HG03280 (cell line): ENCODE results near the gene CD320.

Experiments
- ATAC-seq: cut with Tn5 transposase; IDR thresholded peaks from one replicate; pipeline ENCODE4 v1.9.1; 2021; ENCODE audit warnings: mild to moderate bottlenecking, moderate library complexity; ENCODE audit not compliant: unreplicated experiment

CD320 gene

DNA sequence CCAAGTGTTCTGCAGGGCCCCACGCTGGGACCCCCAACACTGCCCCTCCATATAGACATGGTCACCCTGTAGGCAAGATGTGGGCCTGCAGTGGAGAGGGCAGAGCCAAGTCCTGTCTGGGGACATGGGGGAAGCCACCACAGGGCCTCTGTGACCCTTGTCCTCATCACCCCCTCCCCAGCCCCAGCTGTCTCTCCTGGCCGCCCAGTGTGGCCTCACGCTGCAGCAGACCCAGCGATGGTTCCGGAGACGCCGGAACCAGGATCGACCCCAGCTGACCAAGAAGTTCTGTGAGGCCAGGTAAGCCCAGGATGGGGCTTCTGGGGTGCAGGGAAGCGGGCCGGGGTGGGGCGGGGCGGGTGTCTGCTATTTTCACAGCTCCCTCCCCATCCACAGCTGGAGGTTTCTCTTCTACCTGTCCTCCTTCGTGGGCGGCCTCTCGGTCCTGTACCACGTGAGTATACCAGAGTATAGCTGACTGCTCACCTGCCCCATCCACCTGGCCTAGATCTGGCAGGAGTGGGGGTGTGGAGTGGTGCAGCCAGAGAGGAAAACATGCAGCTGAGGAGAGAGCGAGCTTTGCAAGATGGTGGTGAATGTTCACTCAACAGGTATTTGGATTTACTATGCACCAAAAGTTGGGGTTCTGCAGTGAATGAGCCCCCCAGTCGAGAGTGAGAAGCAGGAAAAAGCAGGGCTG lies 52.6 kb downstream of the CD320 start:
- ATAC-seq, result no peak

DNA sequence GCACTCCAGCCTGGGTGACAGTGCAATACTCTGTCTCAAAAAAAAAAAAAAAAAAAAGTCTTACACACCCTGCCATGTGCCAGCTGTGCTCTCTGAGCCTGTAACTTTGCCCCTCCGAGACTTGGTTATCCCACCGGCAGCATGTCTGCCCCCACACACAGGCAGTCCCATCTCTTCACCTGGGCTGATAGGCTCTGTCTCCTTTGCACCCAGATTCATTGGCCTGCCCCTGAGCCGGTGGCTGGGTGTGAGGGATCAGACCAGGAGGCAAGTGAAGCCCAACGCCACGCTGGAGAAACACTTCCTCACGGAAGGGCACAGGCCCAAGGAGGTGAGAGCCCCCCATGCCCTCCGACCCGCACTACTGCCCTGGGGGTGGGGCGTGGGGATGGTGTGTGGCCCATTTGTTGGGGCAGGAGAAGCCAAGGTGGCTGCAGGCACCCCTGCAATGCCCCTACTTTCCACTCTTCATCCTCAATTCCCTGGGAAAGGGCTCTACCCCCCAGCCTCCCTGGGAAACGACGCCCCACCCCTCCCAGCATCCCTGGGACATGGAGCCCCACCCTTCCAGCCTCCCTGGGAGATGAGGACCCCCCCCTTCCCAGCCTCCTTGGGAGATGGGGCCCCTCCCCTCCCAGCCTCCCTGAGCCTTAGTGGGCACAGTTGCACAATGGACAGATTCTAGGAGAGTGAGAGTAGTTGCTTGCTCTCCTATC lies 53.7 kb downstream of the CD320 start:
- no peak for ATAC-seq

DNA sequence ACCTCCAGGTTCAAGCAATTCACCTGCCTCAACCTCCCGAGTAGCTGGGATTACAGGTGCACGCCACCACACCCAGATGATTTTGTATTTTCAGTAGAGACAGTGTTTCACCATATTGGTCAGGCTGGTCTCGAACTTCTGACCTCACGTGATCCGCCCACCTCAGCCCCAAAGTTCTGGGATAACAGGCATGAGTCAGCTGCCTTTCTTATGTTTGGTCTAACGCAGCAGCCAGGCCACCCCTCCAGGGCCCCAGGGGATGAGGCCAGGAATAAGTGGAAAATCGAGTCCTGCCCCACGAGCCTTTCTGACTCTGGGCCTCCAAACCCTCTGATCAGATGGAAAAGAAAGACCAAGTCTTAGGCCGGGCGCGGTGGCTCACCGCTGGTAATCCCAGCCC lies 54.5 kb downstream of the CD320 start:
- no peak for ATAC-seq

DNA sequence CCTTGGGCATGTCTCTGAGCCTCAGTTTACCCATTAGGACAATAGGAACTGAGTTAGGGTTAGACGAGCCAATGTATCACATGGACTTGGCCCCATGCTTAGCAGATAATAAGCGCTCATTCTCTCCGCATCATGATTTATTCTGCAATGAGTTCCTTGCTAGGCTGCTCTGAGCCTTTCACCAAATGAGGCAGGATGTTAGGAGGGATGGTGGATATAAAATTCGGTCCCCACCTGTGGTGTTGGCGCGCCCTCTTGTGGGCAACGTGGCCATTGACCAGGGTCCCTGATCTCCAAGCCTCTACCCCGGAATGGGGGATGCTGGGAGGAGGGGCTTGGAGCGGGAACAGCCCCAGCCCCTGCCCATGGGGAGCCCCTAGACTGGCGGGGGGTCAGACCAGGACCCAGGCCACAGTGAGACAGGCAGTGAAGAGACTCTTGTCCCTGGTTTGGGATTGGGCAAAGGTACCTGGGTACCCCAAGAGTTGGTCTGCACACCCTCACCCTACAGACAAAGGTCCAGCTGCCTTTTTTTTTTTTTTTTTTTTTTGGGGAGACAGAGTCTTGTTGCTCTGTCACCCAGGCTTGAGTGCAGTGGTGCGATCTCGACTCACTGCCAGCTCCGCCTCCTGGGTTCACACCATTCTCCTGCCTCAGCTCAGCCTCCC lies 55.1 kb downstream of the CD320 start:
- no peak for ATAC-seq
